ENCODE measurements around the gene ACP6.

- TF ChIP-seq CTCF (IDR thresholded peaks at IDR 0.05) (no peak), POLR2AphosphoS5 (IDR thresholded peaks at IDR 0.05; ENCODE audit: low read depth, low read length) (no peak)
Measured at GRCh38 chr1:147620543-147620942, 49.8 kb downstream of the ACP6 start.

All from Panc1 (cell line).